ENCODE measurements around the gene TMEM26.

GRCh38 chr10:61460835-61461234, 7.7 kb upstream of the TMEM26 start:
- TF ChIP-seq POLR2AphosphoS5 (IDR thresholded peaks at IDR 0.05; ENCODE audit: low read depth, low read length): no peak
- no peak for TF ChIP-seq TCF7L2 (IDR thresholded peaks at IDR 0.05; ENCODE audit: low read depth, low read length)
- TF ChIP-seq CTCF (IDR thresholded peaks at IDR 0.05): no peak
- TF ChIP-seq REST (IDR thresholded peaks at IDR 0.05; ENCODE audit: insufficient read depth in 1 of 2, low read depth in 2 of 2, low read length in 1 of 2): no peak

Data from Panc1 (cell line).